ENCODE results near the gene NLK. TPM values are rescaled to one million over a fixed set of nuclear protein-coding genes. Genes with fewer than 3 reads are reported as not detected.
"Not testable (repeated sequence)": the region's sequence is repeated elsewhere in the genome, so short reads cannot be mapped to it uniquely, and the experiment has no call there.

Gene NLK
- total RNA-seq, 1 donor from 2014 or later: 13.2 TPM

DNA sequence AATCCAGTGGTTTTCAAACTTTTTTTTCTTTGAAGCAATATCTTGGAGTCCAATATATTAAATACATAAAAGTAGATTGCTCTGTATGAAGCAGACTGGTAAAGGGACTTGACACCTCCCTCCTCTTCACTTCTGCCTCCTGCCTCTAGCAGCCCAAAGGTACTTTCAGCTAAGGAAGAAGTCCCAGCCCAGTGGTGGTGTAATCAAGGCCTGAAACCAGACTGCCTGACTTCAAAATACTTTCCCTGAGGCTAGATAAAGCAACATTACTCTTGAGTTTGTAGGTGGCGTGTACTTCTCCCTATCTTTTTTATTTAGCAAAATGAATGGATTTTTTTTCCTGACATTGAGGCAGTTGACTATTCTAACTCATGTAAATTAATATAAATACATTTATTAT, 154.2 kb downstream of the NLK start:
- no peak for DNase-seq

GRCh38 chr17:28199115-28199514, 156.6 kb downstream of the NLK start:
- no peak for DNase-seq

- no peak for DNase-seq
Observed at GRCh38 chr17:28199728-28200127, 157.3 kb downstream of the NLK start.

GRCh38 chr17:28201315-28201714, 158.8 kb downstream of the NLK start:
- no peak for DNase-seq

- no peak for DNase-seq
Observed at GRCh38 chr17:28204244-28204643, 161.8 kb downstream of the NLK start.

- DNase-seq: no peak
Observed at GRCh38 chr17:28204751-28205150, 162.3 kb downstream of the NLK start.

DNA sequence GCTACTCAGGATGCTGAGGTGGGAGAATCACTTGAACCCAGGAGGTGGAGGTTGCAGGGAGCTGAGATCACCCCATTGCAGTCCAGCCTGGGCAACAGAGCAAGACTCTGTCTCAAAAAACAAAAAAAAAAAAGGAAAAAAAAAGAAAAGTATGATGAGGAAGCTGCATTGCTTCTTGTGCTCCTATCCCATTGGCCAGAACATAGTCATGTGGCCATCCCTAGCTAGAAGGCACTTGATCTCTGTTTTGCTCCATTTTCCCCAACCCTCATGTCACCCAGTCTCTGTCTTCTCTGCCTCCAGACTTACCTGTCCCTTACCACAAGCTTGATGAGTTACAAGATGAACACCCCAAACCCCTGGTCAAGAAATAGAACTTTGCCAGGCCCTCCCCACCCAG, 163.8 kb downstream of the NLK start:
- no peak for DNase-seq

DNA sequence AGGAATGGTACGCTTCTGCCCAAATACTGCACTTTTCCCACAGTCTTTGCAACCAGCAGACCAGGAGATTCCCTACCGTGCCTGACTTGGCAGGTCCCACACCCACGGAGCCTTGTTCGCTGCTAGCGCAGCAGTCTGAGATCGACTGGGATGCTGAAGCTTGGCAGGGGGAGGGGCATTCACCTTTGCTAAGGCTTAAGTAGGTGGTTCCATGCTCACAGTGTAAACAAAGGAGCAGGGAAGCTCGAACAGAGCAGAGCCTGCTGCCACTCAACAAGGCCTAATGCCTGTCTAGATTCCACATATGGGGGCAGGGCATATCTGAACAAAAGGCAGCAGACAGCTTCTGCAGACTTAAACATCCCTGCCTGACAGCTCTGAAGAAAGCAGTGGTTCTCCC, 169.3 kb downstream of the NLK start:
- no peak for DNase-seq

DNA sequence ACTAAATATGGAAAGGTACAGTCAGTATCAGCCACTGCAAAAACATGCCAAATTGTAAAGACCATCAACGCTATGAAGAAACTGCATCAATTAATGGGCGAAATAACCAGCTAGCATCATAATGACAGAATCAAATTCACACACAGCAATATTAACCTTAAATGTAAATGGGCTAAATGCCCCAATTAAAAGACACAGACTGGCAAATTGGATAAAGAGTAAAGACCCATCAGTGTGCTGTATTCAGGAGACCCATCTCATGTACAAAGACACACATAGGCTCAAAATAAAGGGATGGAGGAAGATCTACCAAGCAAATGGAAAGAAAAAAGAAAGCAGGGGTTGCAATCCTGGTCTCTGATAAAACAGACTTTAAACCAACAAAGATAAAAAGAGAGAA, 171.1 kb downstream of the NLK start:
- DNase-seq: not testable (repeated sequence)

DNA sequence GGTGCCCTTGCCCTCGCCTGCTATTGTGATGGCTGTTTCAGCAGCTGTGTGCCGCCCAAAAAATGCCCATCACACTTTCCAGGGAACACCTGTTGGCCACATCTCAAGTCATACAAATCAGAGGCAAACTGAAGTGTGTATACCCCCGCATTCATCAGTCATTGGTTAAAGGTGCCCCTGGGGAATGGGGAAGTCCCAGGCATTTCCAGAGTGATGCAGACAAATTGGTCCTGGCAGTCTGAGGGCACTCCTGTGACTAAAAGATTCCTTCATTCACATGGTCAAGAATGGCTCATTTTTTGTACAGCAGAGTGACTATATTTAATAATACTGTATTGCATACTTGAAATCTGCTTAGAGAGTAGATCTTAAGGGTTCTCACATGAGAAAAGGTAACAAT, 173.6 kb downstream of the NLK start:
- DNase-seq: no peak

GRCh38 chr17:28216528-28216927, 174.1 kb downstream of the NLK start:
- DNase-seq: no peak

GRCh38 chr17:28219771-28220170, 177.3 kb downstream of the NLK start:
- no peak for DNase-seq

GRCh38 chr17:28221751-28222414, 179.4 kb downstream of the NLK start:
- DNase-seq: no peak

- no peak for DNase-seq
Observed at GRCh38 chr17:28225271-28225670, 182.8 kb downstream of the NLK start.

DNA sequence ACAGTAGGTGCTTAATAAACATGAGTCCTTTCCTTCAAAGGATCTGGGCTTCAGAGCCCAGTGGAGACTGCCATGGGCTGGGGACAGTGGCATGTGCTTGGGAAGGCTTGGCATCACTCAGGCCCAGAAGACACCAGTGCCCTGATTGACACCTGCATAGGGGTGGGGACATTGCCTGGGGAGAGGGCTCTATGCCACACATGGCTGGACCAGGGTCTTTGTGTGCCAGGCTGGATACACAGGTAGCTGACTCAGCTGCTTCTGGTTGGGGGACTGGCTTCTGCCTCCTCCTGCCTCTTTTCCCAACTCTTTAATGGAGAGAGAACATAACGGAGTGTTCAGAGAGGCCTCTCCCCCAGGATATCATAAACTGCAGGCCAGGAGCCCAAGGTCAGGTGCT, 183.4 kb downstream of the NLK start:
- DNase-seq: no peak

- DNase-seq: no peak
Observed at GRCh38 chr17:28226563-28227315, 184.3 kb downstream of the NLK start.

GRCh38 chr17:28227316-28228108, 185.0 kb downstream of the NLK start:
- DNase-seq: peak; percentile 43

GRCh38 chr17:28228109-28228840, 185.8 kb downstream of the NLK start:
- DNase-seq: no peak

DNA sequence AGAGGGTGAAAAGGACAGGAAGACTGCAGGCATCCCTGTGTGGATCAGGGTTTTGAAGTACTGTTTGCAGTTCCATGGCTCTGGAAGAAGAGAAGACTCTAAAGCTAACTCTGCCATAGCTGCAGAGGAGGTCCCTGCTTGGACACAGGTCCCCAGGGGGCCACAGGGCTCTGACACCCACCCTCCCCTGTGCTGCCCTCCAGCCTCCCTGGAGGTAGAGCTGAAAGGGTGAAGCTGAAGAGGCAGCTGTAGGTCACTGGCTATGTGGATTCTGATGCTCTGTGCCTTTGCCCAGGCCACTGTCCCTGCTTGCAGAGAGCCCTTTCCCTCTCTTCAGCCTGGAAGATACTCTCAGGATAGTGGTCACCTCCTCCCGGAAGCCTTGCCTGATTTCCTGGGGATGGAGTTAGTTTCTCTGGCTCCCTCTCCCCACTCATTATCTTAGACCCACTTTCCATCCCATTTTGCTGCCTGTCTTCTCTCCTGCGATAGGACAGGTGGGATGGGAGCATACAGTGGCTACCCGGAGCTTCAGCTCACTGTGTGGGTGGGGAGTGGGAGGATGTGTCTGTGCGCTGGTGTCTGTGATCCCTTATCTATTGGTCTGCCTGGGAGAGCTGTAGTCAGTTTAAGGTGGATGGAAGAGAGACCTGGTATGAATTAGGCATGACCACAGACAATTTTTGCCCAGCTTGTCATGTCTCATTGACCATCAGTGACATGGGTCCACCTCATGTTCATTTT, 186.7 kb downstream of the NLK start:
- no peak for DNase-seq

DNA sequence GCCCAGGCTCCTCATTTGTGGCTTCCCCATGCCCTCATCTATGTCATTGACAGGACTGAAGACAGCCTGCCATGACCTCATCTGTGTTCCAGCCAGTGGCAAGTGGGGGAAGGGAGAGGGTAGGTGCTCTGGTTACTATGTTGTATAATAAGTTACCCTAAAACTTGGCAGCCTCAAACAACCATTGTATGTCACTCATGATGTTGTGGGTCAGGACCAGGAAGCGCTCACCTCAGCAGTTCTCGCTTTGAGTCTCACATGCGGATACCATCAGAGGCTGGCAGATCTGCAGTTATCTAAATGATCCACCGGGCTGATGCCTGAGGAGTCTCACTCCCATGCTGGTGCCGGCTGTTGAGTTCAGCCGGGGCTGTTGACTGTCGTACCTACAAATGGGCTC, 187.5 kb downstream of the NLK start:
- no peak for DNase-seq

DNA sequence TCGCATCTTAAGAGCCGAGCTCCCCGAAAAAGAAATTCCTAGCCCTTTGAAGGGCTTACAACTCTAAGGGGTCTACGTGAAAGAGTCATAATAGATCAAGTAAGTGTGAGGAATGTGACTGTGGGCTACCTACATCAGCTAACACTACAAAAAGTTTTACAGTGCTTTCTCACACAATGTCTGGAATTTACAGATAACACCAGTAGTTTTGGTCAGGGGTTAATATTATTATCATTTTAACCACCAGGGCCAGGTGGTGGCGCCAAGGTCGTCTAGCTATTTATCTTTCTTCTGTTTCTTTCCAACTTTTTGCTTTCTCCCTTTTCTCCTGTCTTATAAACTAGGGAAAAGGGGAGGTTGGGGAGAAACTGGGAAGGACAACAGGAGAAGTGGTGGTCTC, 188.1 kb downstream of the NLK start:
- DNase-seq: not testable (repeated sequence)

DNA sequence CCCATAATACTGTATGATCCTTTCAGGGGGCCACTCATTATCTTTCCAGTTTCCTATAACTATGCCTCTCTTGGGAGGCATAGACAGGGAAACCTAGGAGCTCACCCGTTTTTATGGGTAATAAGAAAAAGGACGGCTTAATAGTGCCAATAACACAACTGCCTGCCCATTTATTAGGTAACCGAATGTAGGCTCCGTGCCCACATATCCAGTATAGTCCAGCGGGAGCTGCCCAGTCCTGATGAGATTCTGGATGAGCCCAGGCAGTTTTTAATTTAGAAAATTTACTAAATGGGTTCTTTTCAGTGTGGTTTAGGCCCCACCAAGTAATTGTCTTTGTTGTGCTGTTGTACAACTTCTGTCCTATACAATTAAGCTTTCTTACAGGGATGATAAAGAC, 189.1 kb downstream of the NLK start:
- not testable (repeated sequence) for DNase-seq

Measured in tongue (tissue), 2 donors.